Esophagus squamous epithelium (tissue), 4 donors: ENCODE results near the gene INAFM2.

Experiments used
- POLR2A ChIP-seq, 4 donors: fragments of 450-650 bp; IDR thresholded peaks; one replicate each; pipeline ENCODE4 v1.6.1; 2017; ENCODE audit warnings: antibody characterized with exemption in 4 of 4, mild to moderate bottlenecking in 4 of 4, moderate library complexity in 3 of 4
- TF ChIP-seq, protein P1 (sequence below), 6 experiments: fragments of 450-650 bp in 4 of 6; fragments of 200-600 bp in 2 of 6; sonication (generic) in 2 of 6; IDR thresholded peaks; one replicate each; pipeline ENCODE4 v1.5.1; 2016 to 2019; ENCODE audit warnings: antibody characterized with exemption in 6 of 6, mild to moderate bottlenecking in 4 of 6, moderate library complexity in 4 of 6

DNA sequence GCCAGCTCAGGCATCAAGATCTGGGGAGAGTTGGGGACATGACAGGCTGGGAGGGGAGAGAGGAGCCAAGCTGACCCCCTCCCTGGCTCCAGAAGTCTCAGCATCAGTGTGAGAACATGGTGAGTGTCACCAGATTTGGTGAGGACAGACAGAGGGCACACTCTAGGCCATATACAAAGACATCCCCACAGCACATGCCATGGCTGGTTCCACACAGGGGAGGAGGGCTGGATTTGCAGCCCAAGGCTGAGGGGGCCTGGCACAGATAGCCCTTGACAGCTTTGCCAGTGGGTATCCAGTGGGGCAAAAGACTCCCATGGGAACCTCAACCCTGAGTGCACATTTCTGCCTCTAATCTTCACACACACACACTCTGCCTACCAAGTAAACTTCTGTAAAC, 30.5 kb upstream of the INAFM2 start:
- TF ChIP-seq, protein P1, sequence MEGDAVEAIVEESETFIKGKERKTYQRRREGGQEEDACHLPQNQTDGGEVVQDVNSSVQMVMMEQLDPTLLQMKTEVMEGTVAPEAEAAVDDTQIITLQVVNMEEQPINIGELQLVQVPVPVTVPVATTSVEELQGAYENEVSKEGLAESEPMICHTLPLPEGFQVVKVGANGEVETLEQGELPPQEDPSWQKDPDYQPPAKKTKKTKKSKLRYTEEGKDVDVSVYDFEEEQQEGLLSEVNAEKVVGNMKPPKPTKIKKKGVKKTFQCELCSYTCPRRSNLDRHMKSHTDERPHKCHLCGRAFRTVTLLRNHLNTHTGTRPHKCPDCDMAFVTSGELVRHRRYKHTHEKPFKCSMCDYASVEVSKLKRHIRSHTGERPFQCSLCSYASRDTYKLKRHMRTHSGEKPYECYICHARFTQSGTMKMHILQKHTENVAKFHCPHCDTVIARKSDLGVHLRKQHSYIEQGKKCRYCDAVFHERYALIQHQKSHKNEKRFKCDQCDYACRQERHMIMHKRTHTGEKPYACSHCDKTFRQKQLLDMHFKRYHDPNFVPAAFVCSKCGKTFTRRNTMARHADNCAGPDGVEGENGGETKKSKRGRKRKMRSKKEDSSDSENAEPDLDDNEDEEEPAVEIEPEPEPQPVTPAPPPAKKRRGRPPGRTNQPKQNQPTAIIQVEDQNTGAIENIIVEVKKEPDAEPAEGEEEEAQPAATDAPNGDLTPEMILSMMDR (IDR thresholded peaks at IDR 0.05): no peak
- TF ChIP-seq POLR2A (IDR thresholded peaks at IDR 0.05): no peak
